ENCODE measurements around the gene RPTOR.

GRCh38 chr17:80854220-80854619, 309.6 kb downstream of the RPTOR start:
- TF ChIP-seq CTCF (conservative IDR thresholded peaks at IDR 0.05 in 1 of 2, IDR thresholded peaks at IDR 0.05 in 1 of 2; ENCODE audit: low read depth in 1 of 2, low read length in 2 of 2), result no peak
- TF ChIP-seq EZH2 (IDR thresholded peaks at IDR 0.05; ENCODE audit: low read length, missing control alignments), result no peak
